HFF-Myc (cell line): ENCODE results near the gene IGFL2.
"Not testable (repeated sequence)": the region's sequence is repeated elsewhere in the genome, so short reads cannot be mapped to it uniquely, and the experiment has no call there.

Experiments used
- DNase-seq: peaks from one replicate; pipeline ENCODE4 v3.0.0-alpha.2; 2011; ENCODE audit warnings: low read depth; ENCODE audit errors: extremely low read depth
- H3K4me3 ChIP-seq: replicated peaks from 2 replicates; pipeline ENCODE4 v1.5.1; 2011; ENCODE audit warnings: low read depth, mild to moderate bottlenecking, control low read depth, low read length
- TF ChIP-seq, protein P1 (sequence below): IDR thresholded peaks from 2 replicates; pipeline ENCODE4 v1.5.1; 2012; ENCODE audit warnings: mild to moderate bottlenecking, low read depth, low read length, control low read depth; ENCODE audit errors: missing control alignments

IGFL2 gene

GRCh38 chr19:46155237-46155636 is 7.2 kb downstream of the IGFL2 start:
- no peak overlapping the region for H3K4me3 ChIP-seq
- no peak for DNase-seq
- TF ChIP-seq, protein P1, sequence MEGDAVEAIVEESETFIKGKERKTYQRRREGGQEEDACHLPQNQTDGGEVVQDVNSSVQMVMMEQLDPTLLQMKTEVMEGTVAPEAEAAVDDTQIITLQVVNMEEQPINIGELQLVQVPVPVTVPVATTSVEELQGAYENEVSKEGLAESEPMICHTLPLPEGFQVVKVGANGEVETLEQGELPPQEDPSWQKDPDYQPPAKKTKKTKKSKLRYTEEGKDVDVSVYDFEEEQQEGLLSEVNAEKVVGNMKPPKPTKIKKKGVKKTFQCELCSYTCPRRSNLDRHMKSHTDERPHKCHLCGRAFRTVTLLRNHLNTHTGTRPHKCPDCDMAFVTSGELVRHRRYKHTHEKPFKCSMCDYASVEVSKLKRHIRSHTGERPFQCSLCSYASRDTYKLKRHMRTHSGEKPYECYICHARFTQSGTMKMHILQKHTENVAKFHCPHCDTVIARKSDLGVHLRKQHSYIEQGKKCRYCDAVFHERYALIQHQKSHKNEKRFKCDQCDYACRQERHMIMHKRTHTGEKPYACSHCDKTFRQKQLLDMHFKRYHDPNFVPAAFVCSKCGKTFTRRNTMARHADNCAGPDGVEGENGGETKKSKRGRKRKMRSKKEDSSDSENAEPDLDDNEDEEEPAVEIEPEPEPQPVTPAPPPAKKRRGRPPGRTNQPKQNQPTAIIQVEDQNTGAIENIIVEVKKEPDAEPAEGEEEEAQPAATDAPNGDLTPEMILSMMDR: no peak

DNA sequence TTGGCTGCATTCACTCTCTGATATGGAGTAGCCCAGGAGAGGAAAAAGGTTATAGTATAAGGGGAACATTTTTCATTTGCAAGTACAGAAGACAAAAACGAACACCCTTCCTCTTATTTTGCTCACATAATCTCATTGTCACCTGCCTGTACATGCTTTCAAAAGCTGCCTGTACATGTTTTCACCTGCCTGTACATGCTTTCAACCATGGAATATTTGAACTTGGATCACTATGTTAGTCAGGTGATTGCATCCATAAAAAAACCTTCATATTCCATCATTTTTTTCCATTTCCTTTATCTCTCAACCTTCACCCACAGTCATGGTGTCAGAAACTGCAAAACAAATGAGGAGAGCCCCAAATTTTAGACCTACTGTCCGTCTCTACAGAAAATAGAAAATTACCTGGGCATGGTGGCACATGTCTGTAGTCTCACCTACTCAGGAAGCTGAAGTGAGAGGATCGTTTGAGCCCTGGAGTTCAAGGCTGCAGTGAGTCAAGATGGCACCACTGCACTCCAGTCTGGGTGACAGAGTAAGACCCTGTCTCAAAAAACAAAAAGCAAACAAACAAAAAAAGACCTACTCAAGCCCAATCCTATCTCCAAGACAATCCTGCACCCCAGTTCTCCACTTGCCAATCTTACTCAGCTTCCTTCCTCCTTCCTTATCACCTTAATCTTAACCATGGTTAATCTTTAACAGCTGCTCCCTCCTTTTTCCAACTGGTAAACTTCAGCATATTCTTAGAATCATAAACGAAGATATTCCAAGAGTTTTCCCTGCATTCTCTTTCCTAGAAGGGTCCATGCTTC is 11.6 kb downstream of the IGFL2 start:
- no peak overlapping the region for H3K4me3 ChIP-seq
- no peak for DNase-seq
- TF ChIP-seq, protein P1: no peak

- no peak for DNase-seq
- H3K4me3 ChIP-seq: no peak overlapping the region
Observed at GRCh38 chr19:46160233-46160775, 12.3 kb downstream of the IGFL2 start.

GRCh38 chr19:46161642-46162257 is 13.7 kb downstream of the IGFL2 start:
- DNase-seq, H3K4me3 ChIP-seq: not testable (repeated sequence)

More at GRCh38 chr19:46160233-46160775, 12.3 kb downstream of the IGFL2 start:
- TF ChIP-seq, protein P1: no peak

- TF ChIP-seq, protein P1: no peak
- H3K4me3 ChIP-seq: no peak overlapping the region
- DNase-seq: no peak
Observed at GRCh38 chr19:46162731-46163130, 14.7 kb downstream of the IGFL2 start.

- DNase-seq: no peak
- TF ChIP-seq, protein P1: no peak
- H3K4me3 ChIP-seq: no peak overlapping the region
Observed at GRCh38 chr19:46173886-46174480, 25.9 kb downstream of the IGFL2 start.
